GM21390 (cell line): ENCODE results near the gene PITPNC1.
A peak's percentile ranks its signal among the peaks of the same experiment; 100 is the strongest.
"Not testable (repeated sequence)": the region's sequence is repeated elsewhere in the genome, so short reads cannot be mapped to it uniquely, and the experiment has no call there.

Experiments used
- ATAC-seq: cut with Tn5 transposase; IDR thresholded peaks from one replicate; pipeline ENCODE4 v1.9.1; 2021; ENCODE audit not compliant: unreplicated experiment

PITPNC1 gene

DNA sequence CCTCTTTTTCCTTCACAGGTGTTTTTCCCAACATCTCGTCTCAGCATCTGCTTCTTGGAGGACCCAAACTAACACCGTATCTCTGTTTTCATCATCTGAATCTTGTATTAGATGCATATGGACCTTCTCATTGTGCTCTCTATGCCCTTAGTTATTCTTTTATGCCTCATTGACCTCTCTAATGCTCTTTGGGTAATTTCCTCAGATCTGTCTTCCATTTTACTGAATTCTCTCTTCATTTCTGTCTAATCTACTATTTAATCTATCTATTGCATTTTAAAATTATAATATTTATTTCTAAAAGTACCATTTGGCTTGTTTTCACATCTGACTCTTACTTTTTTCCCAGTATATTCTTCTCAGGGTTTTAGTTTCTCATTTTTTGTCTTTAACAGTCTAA, 81.1 kb downstream of the PITPNC1 start:
- ATAC-seq, result no peak

GRCh38 chr17:67459985-67460384, 82.9 kb downstream of the PITPNC1 start:
- ATAC-seq, result no peak

DNA sequence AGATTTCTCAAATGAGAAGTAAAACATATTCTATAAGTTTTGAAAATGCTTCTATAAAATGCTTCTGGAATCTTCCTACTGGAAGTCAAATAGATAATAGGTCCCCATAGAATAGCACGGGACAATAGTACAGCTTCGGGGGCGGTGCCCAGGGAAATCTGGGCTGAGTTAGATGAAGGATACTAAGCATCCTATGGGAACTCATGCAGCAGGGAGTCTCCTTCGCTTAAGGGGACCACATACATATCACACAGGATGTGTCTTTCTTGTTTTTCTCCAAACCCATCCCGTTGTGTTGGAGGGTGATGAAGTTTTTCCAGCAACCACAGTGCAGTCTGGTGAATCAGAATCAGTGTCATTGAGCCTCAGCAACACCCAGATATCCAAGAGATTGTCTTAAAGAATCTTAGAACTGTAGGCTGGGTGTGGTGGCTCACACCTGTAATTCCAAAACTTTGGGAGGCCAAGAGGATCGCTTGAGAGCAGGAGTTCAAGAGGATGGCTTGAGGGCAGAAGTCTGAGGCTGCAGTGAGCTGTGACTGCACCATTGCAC, 84.2 kb downstream of the PITPNC1 start:
- no peak for ATAC-seq

GRCh38 chr17:67461876-67462275, 84.8 kb downstream of the PITPNC1 start:
- no peak for ATAC-seq

- no peak for ATAC-seq
These were observed 89.2 kb downstream of the PITPNC1 start for GRCh38 chr17:67466251-67466796.

DNA sequence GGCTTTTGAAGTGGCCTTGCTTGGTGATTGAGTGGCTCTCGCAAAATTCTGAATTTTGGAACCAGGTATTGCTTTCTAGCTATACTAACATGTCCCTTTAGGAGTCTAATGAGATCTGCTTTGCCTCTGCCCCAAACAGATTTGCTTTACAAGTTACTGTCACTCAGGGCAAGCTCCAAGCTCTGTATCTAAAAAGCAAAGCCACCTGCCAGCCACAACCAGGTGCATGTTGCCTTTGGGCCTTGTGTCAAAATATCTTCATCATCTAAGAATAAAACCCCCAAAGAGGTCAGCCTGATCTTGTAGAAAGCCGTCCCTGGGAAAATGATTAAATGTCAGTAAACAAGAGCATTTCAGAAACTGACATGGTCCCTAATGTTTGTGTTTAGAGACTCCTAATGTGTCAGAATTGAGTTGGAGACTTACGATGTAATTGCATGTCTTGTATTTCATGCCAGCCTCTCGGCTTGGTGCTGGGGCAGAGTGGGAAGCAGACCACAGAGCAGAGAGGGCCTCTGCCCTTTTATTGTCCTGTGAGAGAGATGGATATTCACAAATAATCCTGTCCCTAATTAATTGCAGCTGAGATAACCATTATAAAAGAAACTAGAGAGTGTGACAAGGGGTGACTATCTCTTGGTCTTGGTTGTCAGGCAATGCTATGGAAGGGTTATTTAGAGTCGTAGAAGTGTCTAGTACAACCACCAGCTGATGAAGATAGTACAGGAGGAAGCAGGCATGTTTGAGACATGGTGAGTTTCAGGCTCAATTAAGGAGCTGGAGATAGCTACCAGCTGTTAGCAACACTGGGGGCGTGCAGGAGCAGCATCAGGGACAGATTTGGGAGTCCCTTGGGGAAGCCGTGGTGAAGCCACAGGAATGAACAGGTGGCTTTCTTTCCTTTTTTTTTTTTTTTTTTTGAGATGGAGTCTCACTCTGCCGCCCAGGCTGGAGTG, 90.7 kb downstream of the PITPNC1 start:
- ATAC-seq, result no peak

- ATAC-seq, result no peak
These were observed 92.3 kb downstream of the PITPNC1 start for GRCh38 chr17:67469208-67469980.

DNA sequence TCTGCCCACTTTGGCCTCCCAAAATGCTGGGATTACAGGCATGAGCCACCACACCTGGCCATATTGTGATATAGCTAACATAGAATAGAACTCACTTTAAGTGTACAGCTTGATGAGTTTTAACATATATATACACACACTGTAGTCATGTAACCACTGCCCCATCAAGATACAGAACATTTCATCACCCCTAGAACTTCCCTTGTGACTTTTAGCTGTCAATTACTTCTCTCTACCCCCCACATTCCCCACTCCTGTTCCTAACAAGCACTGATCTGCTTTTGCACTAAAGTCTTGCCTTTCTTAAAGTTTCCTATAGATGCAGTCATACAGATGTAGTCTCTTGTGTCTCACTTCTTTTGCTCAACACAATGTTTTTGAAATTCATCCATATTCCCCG, 93.1 kb downstream of the PITPNC1 start:
- ATAC-seq, result no peak

- ATAC-seq, result no peak
These were observed 94.0 kb downstream of the PITPNC1 start for GRCh38 chr17:67471118-67471517.

DNA sequence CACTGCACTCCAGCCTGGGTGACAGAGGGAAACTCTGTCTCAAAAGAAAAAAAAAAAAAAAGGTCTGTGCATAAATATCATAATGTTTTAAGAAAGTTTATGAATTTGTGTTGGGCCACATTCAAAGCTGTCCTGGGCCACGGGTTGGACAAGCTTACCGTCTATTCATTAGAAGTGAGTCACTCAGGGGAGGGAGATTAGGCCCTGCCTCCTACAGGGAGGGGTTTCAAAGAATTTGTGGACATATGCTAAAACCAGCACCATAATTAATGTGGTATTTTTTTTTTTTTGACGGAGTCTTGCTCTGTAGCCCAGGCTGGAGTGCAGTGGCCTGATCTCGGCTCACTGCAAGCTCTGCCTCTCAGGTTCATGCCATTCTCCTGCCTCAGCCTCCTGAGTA, 95.5 kb downstream of the PITPNC1 start:
- ATAC-seq, result not testable (repeated sequence)

GRCh38 chr17:67474081-67474661, 97.1 kb downstream of the PITPNC1 start:
- no peak for ATAC-seq

DNA sequence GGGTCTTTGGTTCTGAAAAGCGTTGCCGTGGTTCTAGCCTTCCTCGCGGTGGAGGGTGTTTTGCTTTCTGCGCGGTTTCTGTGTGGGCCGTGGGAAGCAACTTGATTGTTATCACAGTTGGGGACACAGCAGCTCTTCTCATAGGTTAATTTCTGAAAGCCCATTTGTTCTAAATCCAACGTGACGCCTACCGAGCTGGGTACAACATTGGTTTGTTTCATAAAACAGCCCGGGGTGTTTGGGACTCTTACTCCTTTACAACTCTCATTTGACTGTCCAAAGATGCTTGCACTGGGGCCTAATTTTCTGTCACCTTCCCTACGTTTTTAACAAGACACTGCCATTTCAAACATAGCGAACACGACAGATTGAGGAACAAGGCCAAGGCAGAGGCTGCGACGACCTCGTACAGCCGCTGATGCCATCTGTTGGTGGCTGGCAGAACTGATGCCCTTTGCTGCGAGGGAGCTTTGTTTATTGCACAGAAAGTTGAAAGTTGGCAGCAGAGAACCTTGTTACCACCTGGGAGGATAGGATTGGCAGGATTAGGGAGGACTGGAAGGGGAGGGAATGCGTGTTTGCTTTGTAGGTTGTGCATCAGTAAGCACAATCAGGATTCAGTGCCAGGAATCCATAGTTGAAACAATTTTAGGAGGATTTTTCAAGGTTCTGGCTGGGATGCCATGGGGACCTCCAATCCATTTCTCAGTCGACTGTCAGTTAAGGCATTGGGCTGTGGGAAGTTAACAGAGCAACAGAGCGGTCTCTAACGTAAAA, 98.3 kb downstream of the PITPNC1 start:
- ATAC-seq, result peak; percentile 81

- ATAC-seq, result no peak
These were observed 99.8 kb downstream of the PITPNC1 start for GRCh38 chr17:67476787-67477335.

DNA sequence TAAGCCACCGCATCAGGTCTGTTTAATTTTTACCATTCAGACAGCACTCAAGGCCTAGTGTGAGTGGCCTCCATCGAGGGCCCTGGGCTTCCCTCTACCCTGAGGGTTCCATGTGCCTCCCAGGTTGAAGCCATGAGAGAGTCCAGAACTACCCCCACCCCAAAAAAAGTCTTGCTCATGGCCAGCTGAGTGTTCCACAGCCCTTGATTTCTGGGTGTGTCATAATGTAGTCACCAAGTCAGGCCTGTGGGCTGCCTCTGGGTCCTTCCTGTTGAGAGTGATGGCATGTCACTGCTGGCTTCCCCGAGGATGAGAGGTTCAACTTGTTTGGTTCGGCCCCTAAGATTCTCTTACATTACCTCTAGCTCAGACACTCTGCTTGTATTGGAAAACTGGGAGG, 100.6 kb downstream of the PITPNC1 start:
- no peak for ATAC-seq

GRCh38 chr17:67478401-67479041, 101.4 kb downstream of the PITPNC1 start:
- ATAC-seq, result no peak

- ATAC-seq, result no peak
These were observed 102.1 kb downstream of the PITPNC1 start for GRCh38 chr17:67479148-67479547.

DNA sequence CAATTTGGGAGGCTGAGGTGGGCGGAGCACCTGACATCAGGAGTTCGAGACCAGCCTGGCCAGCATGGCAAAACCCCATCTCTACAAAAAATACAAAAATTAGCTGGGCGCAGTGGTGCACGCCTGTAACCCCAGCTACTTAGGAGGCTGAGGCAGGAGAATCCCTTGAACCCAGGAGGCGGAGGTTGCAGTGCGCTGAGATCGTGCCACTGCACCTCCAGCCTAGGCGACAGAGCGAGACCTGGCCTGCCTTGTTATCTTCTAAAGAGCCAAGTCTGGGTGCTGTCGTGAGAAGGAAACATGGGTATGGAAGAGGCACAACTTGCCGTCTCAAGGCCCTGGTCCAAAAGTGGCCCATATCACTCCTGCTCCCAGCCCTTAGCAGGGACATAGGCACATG, 103.9 kb downstream of the PITPNC1 start:
- not testable (repeated sequence) for ATAC-seq

GRCh38 chr17:67481808-67482207, 104.7 kb downstream of the PITPNC1 start:
- ATAC-seq, result no peak

DNA sequence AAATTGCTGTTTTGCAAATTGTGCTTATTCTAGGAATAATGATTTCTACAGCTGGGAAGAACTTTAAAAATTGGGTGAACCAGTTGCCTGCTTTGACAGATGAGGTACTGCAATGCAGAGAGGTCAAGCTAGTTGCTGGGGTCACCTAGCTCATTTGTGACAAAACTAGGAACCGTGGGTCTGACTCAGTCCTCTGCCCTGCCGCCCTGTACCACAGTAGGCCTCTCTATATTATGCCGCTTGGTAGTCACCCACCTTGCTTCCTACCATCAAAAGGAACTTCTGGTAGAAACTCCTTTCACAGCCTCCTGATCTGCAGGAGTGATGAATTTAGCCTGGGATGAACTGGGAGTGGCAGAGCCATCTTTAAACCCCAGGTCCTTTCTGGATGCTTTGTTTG, 105.7 kb downstream of the PITPNC1 start:
- ATAC-seq, result no peak
